ENCODE results near the gene PSMG1. TPM values are rescaled to one million over a fixed set of nuclear protein-coding genes. Genes with fewer than 3 reads are reported as not detected.

Gene PSMG1
- total RNA-seq, 1 donor from 2014 or later = 21.4 TPM

DNA sequence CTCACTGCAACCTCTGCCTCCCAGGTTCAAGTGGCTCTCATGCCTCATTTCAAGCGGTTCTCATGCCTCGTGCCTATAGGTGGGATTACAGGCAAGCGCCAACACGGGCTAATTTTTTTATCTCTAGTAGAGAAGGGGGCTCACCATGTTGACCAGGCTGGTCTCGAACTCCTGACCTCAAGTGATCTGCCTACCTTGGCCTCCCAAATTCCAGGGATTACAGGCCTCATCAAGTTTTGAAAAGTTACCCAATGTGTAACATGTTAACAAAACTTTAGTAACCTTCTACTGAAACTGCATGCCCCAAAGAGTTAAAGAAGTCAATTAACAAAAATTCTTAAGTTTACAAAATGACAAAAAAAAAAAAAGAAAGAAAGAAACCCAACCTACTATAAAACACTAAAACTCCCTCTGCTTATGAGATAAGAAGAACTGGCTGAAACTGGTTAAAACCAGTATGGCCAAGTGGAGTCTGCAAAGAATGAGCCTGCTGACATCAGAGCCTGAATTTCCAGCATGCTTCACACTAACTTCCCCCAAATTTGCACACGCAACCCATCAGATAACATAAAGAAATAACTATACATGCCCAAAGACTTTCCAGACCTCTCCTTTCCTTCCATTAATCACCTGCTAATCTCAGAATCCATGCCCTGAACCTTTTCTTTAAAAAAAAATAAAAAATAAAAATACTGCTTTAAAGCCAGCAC, 25.5 kb upstream of the PSMG1 start:
- H3K4me1 ChIP-seq = no peaks in the 10 kb centered on the region
- no peaks in the 10 kb centered on the region for H3K27me3 ChIP-seq
- no peak for ATAC-seq
- intact Hi-C loops (cut with DNase I) = no loop called here
- no peak overlapping the region for H3K27ac ChIP-seq
- H3K36me3 ChIP-seq = peaks cover 88% of the 10 kb centered on the region
- H3K9me3 ChIP-seq = no peaks in the 10 kb centered on the region
- H3K4me3 ChIP-seq = no peak overlapping the region
- no peak for DNase-seq
- TF ChIP-seq, protein P1, sequence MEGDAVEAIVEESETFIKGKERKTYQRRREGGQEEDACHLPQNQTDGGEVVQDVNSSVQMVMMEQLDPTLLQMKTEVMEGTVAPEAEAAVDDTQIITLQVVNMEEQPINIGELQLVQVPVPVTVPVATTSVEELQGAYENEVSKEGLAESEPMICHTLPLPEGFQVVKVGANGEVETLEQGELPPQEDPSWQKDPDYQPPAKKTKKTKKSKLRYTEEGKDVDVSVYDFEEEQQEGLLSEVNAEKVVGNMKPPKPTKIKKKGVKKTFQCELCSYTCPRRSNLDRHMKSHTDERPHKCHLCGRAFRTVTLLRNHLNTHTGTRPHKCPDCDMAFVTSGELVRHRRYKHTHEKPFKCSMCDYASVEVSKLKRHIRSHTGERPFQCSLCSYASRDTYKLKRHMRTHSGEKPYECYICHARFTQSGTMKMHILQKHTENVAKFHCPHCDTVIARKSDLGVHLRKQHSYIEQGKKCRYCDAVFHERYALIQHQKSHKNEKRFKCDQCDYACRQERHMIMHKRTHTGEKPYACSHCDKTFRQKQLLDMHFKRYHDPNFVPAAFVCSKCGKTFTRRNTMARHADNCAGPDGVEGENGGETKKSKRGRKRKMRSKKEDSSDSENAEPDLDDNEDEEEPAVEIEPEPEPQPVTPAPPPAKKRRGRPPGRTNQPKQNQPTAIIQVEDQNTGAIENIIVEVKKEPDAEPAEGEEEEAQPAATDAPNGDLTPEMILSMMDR (IDR thresholded peaks at IDR 0.05) = no peak

GRCh38 chr21:39204134-39204533, 20.9 kb upstream of the PSMG1 start:
- peaks cover 83% of the 10 kb centered on the region for H3K36me3 ChIP-seq
- DNase-seq = no peak
- TF ChIP-seq, protein P1 (IDR thresholded peaks at IDR 0.05) = peak; percentile 19

GRCh38 chr21:39198800-39199199, 15.5 kb upstream of the PSMG1 start:
- H3K9me3 ChIP-seq = no peaks in the 10 kb centered on the region
- H3K27ac ChIP-seq = no peak overlapping the region
- H3K4me1 ChIP-seq = no peaks in the 10 kb centered on the region
- TF ChIP-seq, protein P1 (IDR thresholded peaks at IDR 0.05) = no peak
- H3K27me3 ChIP-seq = no peaks in the 10 kb centered on the region
- ATAC-seq = no peak
- intact Hi-C loops (cut with DNase I) = no loop called here
- DNase-seq = no peak
- H3K36me3 ChIP-seq = peaks cover 86% of the 10 kb centered on the region
- no peak overlapping the region for H3K4me3 ChIP-seq

More at GRCh38 chr21:39204134-39204533, 20.9 kb upstream of the PSMG1 start:
- Histone ChIP-seq H3K27me3 (no peaks in the 10 kb centered on the region), H3K9me3 (no peaks in the 10 kb centered on the region), H3K4me1 (no peaks in the 10 kb centered on the region), H3K27ac (no peak overlapping the region), H3K4me3 (no peak overlapping the region)
- intact Hi-C loops (cut with DNase I) = no loop called here
- no peak for ATAC-seq

- peak; percentile 31 for ATAC-seq
- intact Hi-C loops (cut with DNase I) = no loop called here
These were observed 14.4 kb upstream of the PSMG1 start for GRCh38 chr21:39197448-39198233.

DNA sequence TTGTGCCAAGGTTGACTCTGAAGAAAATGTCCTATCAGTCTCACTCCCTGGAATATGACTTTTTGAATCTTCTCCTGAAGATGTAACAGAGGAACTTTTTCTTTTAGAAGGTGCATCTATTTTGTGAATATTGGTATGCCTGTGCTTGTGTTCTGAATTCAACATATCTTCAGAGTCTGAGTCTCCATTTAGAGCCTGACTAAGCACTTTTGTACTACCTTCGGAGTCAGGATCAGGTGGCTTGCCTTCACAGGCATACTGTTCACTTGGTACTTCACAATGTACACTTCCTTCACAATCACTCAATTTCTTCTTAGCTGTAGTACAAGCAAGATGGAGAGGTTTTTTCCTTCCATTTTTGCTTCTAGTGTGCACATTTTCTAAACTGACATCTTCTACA, 13.6 kb upstream of the PSMG1 start:
- TF ChIP-seq, protein P1 (IDR thresholded peaks at IDR 0.05) = no peak

More at GRCh38 chr21:39197448-39198233, 14.4 kb upstream of the PSMG1 start:
- TF ChIP-seq, protein P1 (IDR thresholded peaks at IDR 0.05) = no peak
- no peaks in the 10 kb centered on the region for H3K9me3 ChIP-seq
- H3K36me3 ChIP-seq = peaks cover 81% of the 10 kb centered on the region
- DNase-seq = no peak
- H3K27ac ChIP-seq = no peak overlapping the region
- no peaks in the 10 kb centered on the region for H3K4me1 ChIP-seq
- no peak overlapping the region for H3K4me3 ChIP-seq
- H3K27me3 ChIP-seq = no peaks in the 10 kb centered on the region

More for the DNA sequence above, 13.6 kb upstream of the PSMG1 start:
- Histone ChIP-seq H3K4me3 (no peak overlapping the region), H3K36me3 (peaks cover 73% of the 10 kb centered on the region), H3K27me3 (no peaks in the 10 kb centered on the region), H3K27ac (no peak overlapping the region), H3K9me3 (no peaks in the 10 kb centered on the region), H3K4me1 (no peaks in the 10 kb centered on the region)
- DNase-seq (no peak), ATAC-seq (no peak)
- intact Hi-C loops (cut with DNase I) = no loop called here
